HL-60 (cell line): ENCODE measurements around the gene ITGA4.

Experiments used
- GABPA ChIP-seq: IDR thresholded peaks from 2 replicates; pipeline ENCODE4 v1.6.1; 2012; ENCODE audit warnings: low read depth
- POLR2AphosphoS5 ChIP-seq: IDR thresholded peaks from 2 replicates; pipeline ENCODE4 v1.6.1; 2012; ENCODE audit warnings: low read depth
- SPI1 ChIP-seq: IDR thresholded peaks from 2 replicates; pipeline ENCODE4 v1.6.1; 2012; ENCODE audit warnings: low read depth, mild to moderate bottlenecking, borderline replicate concordance
- TF ChIP-seq, protein P1 (sequence below): IDR thresholded peaks from one replicate; pipeline ENCODE4 v1.5.1; 2011; ENCODE audit warnings: low read length, control low read depth, inconsistent platforms; ENCODE audit not compliant: insufficient read depth
- TF ChIP-seq, protein P2 (sequence below): IDR thresholded peaks from 2 replicates; pipeline ENCODE4 v1.6.1; 2012; ENCODE audit warnings: low read depth; ENCODE audit not compliant: insufficient replicate concordance

DNA sequence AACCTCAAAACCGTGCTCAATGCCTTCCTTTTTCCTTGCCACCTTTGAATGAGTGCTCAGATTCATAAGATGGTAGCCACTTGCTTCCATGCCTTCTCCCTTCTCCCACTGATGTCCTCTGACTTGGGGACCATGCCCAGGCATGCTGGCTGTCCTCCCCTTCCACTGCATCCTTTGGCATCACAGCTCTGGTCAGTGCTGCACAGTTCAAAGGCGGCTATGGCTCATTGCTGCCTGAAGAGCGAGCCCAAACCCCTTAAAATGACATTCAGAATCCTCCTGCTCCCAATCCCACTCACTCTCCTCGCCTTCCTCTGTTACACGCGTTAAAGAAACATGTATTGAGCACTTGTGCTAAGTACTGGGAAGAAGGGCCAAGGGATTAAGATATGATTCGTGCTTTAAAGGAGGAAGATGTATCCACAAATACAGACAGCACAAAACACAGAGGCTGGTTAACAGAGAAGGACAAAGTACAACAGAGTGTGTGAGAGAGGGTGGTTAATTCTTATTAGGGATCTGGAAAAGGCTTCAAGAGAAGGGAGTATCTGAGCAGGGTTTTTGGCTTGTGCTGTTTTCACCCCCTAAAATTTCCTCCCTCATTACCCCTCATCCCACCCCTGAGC lies 118.0 kb downstream of the ITGA4 start:
- TF ChIP-seq, protein P1, sequence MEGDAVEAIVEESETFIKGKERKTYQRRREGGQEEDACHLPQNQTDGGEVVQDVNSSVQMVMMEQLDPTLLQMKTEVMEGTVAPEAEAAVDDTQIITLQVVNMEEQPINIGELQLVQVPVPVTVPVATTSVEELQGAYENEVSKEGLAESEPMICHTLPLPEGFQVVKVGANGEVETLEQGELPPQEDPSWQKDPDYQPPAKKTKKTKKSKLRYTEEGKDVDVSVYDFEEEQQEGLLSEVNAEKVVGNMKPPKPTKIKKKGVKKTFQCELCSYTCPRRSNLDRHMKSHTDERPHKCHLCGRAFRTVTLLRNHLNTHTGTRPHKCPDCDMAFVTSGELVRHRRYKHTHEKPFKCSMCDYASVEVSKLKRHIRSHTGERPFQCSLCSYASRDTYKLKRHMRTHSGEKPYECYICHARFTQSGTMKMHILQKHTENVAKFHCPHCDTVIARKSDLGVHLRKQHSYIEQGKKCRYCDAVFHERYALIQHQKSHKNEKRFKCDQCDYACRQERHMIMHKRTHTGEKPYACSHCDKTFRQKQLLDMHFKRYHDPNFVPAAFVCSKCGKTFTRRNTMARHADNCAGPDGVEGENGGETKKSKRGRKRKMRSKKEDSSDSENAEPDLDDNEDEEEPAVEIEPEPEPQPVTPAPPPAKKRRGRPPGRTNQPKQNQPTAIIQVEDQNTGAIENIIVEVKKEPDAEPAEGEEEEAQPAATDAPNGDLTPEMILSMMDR = no peak
- TF ChIP-seq GABPA (no peak), POLR2AphosphoS5 (no peak), SPI1 (no peak)
- TF ChIP-seq, protein P2, sequence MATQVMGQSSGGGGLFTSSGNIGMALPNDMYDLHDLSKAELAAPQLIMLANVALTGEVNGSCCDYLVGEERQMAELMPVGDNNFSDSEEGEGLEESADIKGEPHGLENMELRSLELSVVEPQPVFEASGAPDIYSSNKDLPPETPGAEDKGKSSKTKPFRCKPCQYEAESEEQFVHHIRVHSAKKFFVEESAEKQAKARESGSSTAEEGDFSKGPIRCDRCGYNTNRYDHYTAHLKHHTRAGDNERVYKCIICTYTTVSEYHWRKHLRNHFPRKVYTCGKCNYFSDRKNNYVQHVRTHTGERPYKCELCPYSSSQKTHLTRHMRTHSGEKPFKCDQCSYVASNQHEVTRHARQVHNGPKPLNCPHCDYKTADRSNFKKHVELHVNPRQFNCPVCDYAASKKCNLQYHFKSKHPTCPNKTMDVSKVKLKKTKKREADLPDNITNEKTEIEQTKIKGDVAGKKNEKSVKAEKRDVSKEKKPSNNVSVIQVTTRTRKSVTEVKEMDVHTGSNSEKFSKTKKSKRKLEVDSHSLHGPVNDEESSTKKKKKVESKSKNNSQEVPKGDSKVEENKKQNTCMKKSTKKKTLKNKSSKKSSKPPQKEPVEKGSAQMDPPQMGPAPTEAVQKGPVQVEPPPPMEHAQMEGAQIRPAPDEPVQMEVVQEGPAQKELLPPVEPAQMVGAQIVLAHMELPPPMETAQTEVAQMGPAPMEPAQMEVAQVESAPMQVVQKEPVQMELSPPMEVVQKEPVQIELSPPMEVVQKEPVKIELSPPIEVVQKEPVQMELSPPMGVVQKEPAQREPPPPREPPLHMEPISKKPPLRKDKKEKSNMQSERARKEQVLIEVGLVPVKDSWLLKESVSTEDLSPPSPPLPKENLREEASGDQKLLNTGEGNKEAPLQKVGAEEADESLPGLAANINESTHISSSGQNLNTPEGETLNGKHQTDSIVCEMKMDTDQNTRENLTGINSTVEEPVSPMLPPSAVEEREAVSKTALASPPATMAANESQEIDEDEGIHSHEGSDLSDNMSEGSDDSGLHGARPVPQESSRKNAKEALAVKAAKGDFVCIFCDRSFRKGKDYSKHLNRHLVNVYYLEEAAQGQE = no peak
